GM10248 (cell line): ENCODE data around the gene STAT4.

ENCODE experiments used
- CTCF ChIA-PET: fragments of 300-600 bp; sonication (Branson Sonifier 250); formaldehyde crosslinking; extraction: SDS; loops from one replicate; lab custom pipeline; 2021; ENCODE audit warnings: antibody characterized with exemption; lab: Yijun Ruan, JAX
- POLR2A ChIA-PET: fragments of 350-650 bp; sonication (Branson Sonifier 250); formaldehyde crosslinking; extraction: SDS; loops from one replicate; lab custom pipeline; 2020; ENCODE audit warnings: antibody characterized with exemption; lab: Yijun Ruan, JAX
- DNase-seq: peaks from one replicate; pipeline ENCODE4 v3.0.0; 2012; ENCODE audit errors: extremely low spot score
- TF ChIP-seq, protein P1 (sequence below): IDR thresholded peaks from 2 replicates; pipeline ENCODE4 v1.5.1; 2012; ENCODE audit warnings: mild to moderate bottlenecking, low read depth; ENCODE audit errors: extremely low read depth, missing control alignments, control extremely low read depth

The STAT4 gene

DNA sequence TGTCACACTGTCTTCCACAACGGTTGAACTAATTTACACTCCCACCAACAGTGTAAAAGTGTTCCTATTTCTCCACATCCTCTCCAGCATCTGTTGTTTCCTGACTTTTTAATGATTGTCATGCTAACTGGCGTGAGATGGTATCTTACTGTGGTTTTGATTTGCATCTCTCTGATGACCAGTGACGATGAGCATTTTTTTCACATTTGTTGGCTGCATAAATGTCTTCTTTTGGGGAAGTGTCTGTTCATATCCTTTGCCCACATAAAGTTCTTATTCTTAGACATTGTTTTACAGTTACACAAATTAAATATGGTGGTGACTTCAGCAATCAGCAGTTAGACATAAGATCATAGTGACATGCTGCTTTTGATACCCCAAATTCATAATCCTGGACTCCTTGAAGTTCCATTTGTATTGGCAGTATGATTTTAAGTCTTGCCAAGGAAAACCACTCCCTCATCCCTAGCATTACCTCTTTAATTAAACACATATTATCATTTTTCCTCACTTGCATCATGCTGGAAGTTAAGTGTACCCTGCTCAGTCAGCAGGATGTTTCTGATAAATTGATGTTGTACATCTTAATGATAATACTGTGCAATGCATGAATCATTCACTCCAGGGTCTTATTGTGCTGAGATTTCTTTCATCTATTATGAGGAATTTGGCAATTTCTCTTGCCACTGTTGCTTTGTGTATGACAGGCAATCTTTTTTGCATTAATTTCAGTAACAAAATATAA, 69.2 kb downstream of the STAT4 start:
- no peak for DNase-seq
- POLR2A ChIA-PET, result no interaction called here
- TF ChIP-seq, protein P1, sequence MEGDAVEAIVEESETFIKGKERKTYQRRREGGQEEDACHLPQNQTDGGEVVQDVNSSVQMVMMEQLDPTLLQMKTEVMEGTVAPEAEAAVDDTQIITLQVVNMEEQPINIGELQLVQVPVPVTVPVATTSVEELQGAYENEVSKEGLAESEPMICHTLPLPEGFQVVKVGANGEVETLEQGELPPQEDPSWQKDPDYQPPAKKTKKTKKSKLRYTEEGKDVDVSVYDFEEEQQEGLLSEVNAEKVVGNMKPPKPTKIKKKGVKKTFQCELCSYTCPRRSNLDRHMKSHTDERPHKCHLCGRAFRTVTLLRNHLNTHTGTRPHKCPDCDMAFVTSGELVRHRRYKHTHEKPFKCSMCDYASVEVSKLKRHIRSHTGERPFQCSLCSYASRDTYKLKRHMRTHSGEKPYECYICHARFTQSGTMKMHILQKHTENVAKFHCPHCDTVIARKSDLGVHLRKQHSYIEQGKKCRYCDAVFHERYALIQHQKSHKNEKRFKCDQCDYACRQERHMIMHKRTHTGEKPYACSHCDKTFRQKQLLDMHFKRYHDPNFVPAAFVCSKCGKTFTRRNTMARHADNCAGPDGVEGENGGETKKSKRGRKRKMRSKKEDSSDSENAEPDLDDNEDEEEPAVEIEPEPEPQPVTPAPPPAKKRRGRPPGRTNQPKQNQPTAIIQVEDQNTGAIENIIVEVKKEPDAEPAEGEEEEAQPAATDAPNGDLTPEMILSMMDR, result no peak
- CTCF ChIA-PET, result no interaction called here

DNA sequence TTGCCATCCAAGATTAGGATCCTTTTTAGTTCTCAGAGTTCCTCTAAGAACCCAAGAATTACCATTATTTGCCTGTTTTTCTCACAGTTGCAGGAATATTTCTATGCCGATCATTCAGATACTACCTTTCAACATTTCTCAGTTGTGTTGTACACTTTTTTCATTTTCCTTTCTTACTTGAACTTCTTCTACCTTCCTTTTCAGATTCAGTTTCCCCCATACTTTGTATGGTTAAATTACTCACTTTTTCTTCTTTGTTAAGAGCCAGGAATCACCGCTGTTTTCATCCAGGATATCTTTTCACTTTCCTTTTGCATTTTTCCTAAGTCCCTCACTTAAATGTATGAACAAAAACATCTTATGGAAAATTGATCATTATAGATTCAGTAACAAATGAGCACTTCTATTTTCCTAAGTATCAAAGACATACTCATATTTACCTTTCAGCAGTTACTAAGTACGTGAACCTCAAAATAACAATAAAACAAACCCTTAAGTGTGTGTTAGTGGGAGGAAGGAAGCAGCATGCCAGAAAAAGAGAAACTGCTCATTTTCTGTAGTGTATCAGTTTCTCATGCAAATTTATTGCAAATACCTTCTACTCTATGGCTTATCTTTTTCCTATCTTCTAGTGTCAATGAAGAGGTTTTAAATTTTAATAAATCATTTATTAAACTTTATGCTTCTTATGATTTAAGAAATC, 72.5 kb downstream of the STAT4 start:
- no peak for DNase-seq
- CTCF ChIA-PET, result interaction anchor here (1.1 kb wide), 1 partner anchor 26 kb away, joined by 3 read pairs; no protein-coding TSS in a partner anchor
- POLR2A ChIA-PET, result no interaction called here

DNA sequence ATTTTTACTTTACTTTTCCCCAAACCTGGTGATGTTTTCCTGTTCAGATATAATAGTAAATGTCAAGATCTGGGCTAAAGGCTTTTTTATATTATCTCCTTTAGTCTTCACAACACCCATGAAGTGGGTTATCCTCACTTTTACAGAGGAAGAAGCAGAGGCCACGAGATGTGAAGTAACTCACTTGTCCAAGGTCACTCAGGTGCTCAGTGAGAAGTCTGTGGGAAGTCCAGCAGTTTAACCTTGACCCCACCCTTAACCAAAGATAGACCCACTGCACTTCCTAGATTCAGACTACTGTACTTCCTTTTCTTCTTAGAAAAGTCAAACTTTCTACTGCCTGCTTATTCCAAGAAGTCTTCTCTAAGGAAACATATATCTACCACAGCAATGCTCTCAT, 80.5 kb downstream of the STAT4 start:
- ChIA-PET POLR2A (interaction anchor here (0.6 kb wide), 1 partner anchor 76 kb away, joined by 7 read pairs; no protein-coding TSS in a partner anchor), CTCF (interaction anchor here (0.6 to 5.2 kb wide), 3 partner anchors 9 to 18 kb away, joined by 3 to 45 read pairs (median 7); no protein-coding TSS in a partner anchor)
- no peak for DNase-seq
- TF ChIP-seq, protein P1, result no peak

More for the DNA sequence above, 72.5 kb downstream of the STAT4 start:
- TF ChIP-seq, protein P1, result no peak

DNA sequence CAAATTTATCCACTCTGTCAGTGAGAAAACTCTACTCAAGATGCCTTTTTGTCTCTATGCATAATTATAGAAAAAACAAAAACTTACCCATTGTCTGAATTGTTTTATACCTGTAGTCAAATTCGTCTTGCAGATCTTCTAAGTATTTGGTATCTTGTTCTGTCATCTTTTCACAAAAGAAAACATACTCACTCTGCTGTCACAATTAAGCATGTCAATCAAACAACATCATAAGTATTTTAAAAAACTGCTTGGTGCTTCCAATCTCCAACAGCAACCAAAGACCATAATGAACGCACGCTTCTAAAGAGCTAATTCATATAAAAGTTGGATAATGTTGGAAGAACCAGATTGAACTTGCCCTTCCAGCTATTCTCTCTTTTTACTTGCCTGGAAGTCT, 81.2 kb downstream of the STAT4 start:
- TF ChIP-seq, protein P1, result no peak
- POLR2A ChIA-PET, result no interaction called here
- CTCF ChIA-PET, result interaction anchor here (0.6 to 5.2 kb wide), 2 partner anchors 11 to 18 kb away, joined by 3 to 45 read pairs; no protein-coding TSS in a partner anchor
- DNase-seq, result no peak

DNA sequence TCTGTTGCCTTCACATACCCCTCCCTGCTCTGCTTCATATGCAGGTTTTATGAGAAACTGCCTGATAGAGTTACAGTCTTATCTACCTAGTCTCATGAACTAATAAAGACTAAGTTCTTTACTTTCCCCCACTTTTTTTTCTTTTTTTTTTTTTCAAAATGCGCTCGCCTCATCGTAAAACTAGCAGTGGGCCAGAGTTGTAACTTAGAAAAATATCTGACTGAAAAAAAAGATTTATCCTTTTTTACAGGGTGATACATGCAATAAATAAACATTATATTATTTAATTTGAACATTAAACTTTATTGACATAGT, 83.9 kb downstream of the STAT4 start:
- CTCF ChIA-PET, result no interaction called here

DNA sequence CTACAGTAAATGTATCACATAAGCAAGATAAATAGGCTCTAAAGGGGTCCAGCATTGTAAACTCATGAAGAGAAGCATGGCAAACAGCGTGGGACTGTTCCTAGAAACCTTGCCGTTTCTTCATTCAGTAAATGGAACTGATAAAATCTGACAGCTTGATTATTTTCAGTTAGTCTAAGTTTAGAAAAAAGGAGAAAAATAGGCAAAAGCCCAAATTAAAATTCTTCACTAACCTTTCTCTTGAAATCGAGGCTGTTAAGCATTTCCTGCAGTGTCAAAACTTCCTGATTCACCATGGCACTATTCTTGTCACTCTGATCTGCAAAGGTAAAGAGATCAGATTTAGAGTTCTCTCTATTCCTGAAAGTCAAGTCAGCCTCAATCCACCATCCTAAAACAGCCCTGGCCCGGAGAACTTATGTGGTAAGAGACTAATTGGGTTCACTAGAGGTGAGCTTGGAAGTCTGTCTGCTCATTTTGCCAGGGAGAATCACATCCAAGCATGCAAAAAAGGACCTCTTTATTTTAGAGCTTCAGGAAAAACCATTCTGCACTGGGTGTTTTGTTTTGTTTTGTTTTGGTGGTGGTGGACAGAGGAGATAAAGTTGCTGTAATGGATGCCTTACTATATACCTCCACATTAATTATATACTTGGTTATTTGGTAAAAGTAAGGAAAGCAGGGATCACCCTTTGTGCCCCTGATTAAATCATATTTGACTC, 84.4 kb downstream of the STAT4 start:
- POLR2A ChIA-PET, result no interaction called here
- TF ChIP-seq, protein P1, result no peak
- CTCF ChIA-PET, result interaction anchor here (0.7 kb wide), 1 partner anchor 15 kb away, joined by 3 read pairs; no protein-coding TSS in a partner anchor
- DNase-seq, result no peak

More for the DNA sequence above, 83.9 kb downstream of the STAT4 start:
- TF ChIP-seq, protein P1, result no peak
- POLR2A ChIA-PET, result no interaction called here
- no peak for DNase-seq
